ENCODE measurements around the gene PKP1. TPM values are rescaled to one million over a fixed set of nuclear protein-coding genes. Genes with fewer than 3 reads are reported as not detected.

The PKP1 gene
- total and polyA plus RNA-seq, 10 of the 15 experiments (the other 5 are each of a cell fraction or from before 2014, with no cell fraction given) = 0.03 TPM; not detected in 9

DNA sequence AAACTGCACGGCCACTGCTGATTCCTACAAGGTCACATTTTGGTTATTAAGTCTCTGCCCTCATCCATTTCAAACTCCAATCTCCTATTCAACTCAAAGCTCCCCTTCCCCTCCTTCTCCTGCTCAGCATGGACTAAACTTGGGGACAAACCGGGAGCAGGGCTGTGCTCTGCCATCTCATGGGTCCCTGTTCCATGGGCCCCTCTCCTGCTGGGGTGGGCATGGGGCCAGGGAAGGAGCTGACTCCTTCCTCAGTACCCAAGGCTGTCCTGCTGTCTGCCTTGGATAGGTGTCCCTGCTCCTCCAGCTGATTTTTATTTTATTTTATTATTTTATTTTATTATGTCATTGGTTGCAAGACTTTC is 67.0 kb downstream of the PKP1 start (continued):
- TF ChIP-seq PKNOX1 (IDR thresholded peaks at IDR 0.05) (no peak), GATAD2B (conservative IDR thresholded peaks at IDR 0.05; ENCODE audit: low read depth) (no peak), E2F4 (IDR thresholded peaks at IDR 0.05; ENCODE audit: low read depth, low read length) (no peak), MYB (IDR thresholded peaks at IDR 0.05; ENCODE audit: borderline replicate concordance, low read depth, low read length) (no peak)
- TF ChIP-seq, protein P1, sequence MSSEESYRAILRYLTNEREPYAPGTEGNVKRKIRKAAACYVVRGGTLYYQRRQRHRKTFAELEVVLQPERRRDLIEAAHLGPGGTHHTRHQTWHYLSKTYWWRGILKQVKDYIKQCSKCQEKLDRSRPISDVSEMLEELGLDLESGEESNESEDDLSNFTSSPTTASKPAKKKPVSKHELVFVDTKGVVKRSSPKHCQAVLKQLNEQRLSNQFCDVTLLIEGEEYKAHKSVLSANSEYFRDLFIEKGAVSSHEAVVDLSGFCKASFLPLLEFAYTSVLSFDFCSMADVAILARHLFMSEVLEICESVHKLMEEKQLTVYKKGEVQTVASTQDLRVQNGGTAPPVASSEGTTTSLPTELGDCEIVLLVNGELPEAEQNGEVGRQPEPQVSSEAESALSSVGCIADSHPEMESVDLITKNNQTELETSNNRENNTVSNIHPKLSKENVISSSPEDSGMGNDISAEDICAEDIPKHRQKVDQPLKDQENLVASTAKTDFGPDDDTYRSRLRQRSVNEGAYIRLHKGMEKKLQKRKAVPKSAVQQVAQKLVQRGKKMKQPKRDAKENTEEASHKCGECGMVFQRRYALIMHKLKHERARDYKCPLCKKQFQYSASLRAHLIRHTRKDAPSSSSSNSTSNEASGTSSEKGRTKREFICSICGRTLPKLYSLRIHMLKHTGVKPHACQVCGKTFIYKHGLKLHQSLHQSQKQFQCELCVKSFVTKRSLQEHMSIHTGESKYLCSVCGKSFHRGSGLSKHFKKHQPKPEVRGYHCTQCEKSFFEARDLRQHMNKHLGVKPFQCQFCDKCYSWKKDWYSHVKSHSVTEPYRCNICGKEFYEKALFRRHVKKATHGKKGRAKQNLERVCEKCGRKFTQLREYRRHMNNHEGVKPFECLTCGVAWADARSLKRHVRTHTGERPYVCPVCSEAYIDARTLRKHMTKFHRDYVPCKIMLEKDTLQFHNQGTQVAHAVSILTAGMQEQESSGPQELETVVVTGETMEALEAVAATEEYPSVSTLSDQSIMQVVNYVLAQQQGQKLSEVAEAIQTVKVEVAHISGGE (CRISPR knock-in tag; IDR thresholded peaks at IDR 0.05) = no peak

DNA sequence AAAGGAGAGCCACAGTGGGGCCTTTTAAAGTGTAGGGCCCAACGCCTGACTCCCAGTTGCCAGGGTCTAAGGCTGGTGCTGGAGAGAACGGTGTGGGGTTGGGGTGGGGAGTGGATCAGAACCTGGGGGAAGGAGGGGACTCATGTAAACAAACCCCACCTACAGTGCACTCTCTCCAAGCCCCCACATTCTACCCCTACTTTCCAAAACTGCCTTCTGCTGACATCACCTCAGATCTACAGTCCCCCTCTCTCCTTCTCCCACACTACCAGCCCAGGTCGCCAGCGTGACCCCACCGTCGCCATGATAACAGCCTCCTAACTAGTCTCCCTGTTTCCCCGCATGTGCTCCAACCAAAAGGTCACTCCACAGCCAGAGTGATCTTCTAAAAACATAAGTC is 67.6 kb downstream of the PKP1 start:
- ATAC-seq = no peak
- Histone ChIP-seq H2AFZ (ENCODE audit: control insufficient read depth, low read depth, low read length) (no peak overlapping the region), H3K9me3 (replicated peaks; ENCODE audit: control insufficient read depth, insufficient read depth, low read length) (no peaks in the 10 kb centered on the region), H3K9ac (ENCODE audit: control insufficient read depth, insufficient read depth, low read length) (no peak overlapping the region), H3K36me3 (ENCODE audit: control insufficient read depth in 2 of 2, insufficient read depth in 2 of 2, low read length in 1 of 2) (no peaks in the 10 kb centered on the region), H3K4me3 (no peak overlapping the region), H3K27me3 (replicated peaks in 1 of 2; ENCODE audit: control insufficient read depth in 2 of 2, insufficient read depth in 2 of 2, low read length in 1 of 2) (peaks cover 0 to 1% of the 10 kb centered on the region in 2 experiments; a peak in 2 of 4 replicates), H3K4me1 (ENCODE audit: control insufficient read depth, insufficient read depth, low read length) (no peaks in the 10 kb centered on the region), H4K20me1 (ENCODE audit: control insufficient read depth, insufficient read depth) (no peaks in the 10 kb centered on the region), H3K27ac (ENCODE audit: control insufficient read depth, insufficient read depth) (no peak overlapping the region), H3K79me2 (ENCODE audit: control insufficient read depth, insufficient read depth, low read length) (no peaks in the 10 kb centered on the region), H3K4me2 (ENCODE audit: control insufficient read depth, insufficient read depth) (no peak overlapping the region)
- ChIA-PET SMC1A (ENCODE audit: uncharacterized antibody, unreplicated experiment) (no interaction called here), CTCF (interaction anchor here (0.7 to 4.4 kb wide), 7 partner anchors 11 to 161 kb away, joined by 3 to 36 read pairs (median 7); no protein-coding TSS in a partner anchor), POLR2A (no interaction called here), RAD21 (ENCODE audit: unreplicated experiment) (interaction anchor here (1.2 to 1.4 kb wide), 2 partner anchors 69 to 85 kb away, joined by 3 to 5 read pairs; no protein-coding TSS in a partner anchor)
- WGBS (ENCODE audit: insufficient coverage, insufficient replicate concordance, low lambda C conversion rate, missing lambda C conversion rate) = 30% methylated on average over 6 of the region's 7 CpGs
- in situ Hi-C loops (cut with MboI) = no loop called here
- FAIRE-seq = no peak
- intact Hi-C loops (cut with micrococcal nuclease; ENCODE audit: unreplicated experiment) = no loop called here
- BruUV-seq (replicated peaks) = no TSS peak
- no peak for DNase-seq (ENCODE audit: low read depth, low spot score)
- TF ChIP-seq SUPT20H (IDR thresholded peaks at IDR 0.05; ENCODE audit: borderline replicate concordance, control insufficient read depth, low read depth, low read length) (no peak), MTA3 (IDR thresholded peaks at IDR 0.05; ENCODE audit: borderline replicate concordance, low read length) (no peak), EED (IDR thresholded peaks at IDR 0.05; ENCODE audit: low read depth) (no peak), TCF12 (IDR thresholded peaks at IDR 0.05; ENCODE audit: low read depth, low read length) (no peak), RELA (IDR thresholded peaks at IDR 0.05; ENCODE audit: borderline replicate concordance, partially characterized antibody) (no peak), GABPA (IDR thresholded peaks at IDR 0.05; ENCODE audit: low read depth) (no peak), ZNF217 (IDR thresholded peaks at IDR 0.05) (no peak), CHD2 (IDR thresholded peaks at IDR 0.05; ENCODE audit: borderline replicate concordance, low read depth, low read length) (no peak)
- TF ChIP-seq, protein P2, sequence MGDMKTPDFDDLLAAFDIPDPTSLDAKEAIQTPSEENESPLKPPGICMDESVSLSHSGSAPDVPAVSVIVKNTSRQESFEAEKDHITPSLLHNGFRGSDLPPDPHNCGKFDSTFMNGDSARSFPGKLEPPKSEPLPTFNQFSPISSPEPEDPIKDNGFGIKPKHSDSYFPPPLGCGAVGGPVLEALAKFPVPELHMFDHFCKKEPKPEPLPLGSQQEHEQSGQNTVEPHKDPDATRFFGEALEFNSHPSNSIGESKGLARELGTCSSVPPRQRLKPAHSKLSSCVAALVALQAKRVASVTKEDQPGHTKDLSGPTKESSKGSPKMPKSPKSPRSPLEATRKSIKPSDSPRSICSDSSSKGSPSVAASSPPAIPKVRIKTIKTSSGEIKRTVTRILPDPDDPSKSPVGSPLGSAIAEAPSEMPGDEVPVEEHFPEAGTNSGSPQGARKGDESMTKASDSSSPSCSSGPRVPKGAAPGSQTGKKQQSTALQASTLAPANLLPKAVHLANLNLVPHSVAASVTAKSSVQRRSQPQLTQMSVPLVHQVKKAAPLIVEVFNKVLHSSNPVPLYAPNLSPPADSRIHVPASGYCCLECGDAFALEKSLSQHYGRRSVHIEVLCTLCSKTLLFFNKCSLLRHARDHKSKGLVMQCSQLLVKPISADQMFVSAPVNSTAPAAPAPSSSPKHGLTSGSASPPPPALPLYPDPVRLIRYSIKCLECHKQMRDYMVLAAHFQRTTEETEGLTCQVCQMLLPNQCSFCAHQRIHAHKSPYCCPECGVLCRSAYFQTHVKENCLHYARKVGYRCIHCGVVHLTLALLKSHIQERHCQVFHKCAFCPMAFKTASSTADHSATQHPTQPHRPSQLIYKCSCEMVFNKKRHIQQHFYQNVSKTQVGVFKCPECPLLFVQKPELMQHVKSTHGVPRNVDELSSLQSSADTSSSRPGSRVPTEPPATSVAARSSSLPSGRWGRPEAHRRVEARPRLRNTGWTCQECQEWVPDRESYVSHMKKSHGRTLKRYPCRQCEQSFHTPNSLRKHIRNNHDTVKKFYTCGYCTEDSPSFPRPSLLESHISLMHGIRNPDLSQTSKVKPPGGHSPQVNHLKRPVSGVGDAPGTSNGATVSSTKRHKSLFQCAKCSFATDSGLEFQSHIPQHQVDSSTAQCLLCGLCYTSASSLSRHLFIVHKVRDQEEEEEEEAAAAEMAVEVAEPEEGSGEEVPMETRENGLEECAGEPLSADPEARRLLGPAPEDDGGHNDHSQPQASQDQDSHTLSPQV (IDR thresholded peaks at IDR 0.05) = no peak
